Measurements from ENCODE around the gene SCYGR8.

DNA sequence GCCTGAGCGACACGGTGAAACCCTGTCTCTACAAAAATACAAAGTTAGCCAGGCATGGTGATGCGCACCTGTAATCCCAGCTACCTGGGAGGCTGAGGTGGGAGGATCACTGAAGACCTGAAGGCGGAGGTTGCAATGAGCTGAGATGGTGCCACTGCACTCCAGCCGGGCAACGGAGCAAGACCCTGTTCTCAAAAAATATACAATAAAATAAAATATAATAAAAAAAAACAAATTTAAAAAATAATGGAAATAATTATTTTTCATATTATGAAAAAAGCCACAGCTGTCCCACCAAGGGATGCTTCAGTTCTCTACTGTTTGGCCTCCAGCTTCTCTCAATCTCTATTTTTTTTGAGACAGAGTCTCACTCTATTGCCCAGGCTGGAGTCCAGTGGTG is 38.3 kb upstream of the SCYGR8 start:
- no peak for TF ChIP-seq POLR2A (IDR thresholded peaks at IDR 0.05; ENCODE audit: low read depth, low read length)
- no peak for TF ChIP-seq TAF1 (IDR thresholded peaks at IDR 0.05; ENCODE audit: low read depth, low read length)
- TF ChIP-seq POLR2AphosphoS5 (IDR thresholded peaks at IDR 0.05; ENCODE audit: low read depth, low read length): no peak
